ENCODE measurements around the gene ACTR5. TPM values are rescaled to one million over a fixed set of nuclear protein-coding genes. Genes with fewer than 3 reads are reported as not detected.

Gene ACTR5
- total RNA-seq = 1 to 10 TPM; 6.2 to 6.9 TPM
- polyA plus RNA-seq (ENCODE audit: insufficient read length in 6 of 6) = 10 to 100 TPM; 10.5 to 13.6 (median 11.9) TPM
- long read RNA-seq, donor 1, partial matches to known transcripts = 0 of 4 reads
- long read RNA-seq, donor 1, other reads (novel, unspliced or antisense) = 0 of 4 reads
- long read RNA-seq, donor 2, partial matches to known transcripts = 0 of 2 reads
- long read RNA-seq, donor 2, other reads (novel, unspliced or antisense) = 0 of 2 reads
- long read RNA-seq, donor 3, partial matches to known transcripts = 0 of 2 reads
- long read RNA-seq, donor 3, other reads (novel, unspliced or antisense) = 0 of 2 reads
- long read RNA-seq, donor 4, partial matches to known transcripts = 1 of 6 reads
- long read RNA-seq, donor 4, other reads (novel, unspliced or antisense) = 3 of 6 reads
- long read RNA-seq, donor 5, transcript ACTR5-201 (9 exons, 2,565 nt) = major isoform, 5 of 5 reads
- long read RNA-seq, donor 5, partial matches to known transcripts = 0 of 5 reads
- long read RNA-seq, donor 5, other reads (novel, unspliced or antisense) = 0 of 5 reads
- long read RNA-seq, donor 6, partial matches to known transcripts = 0 of 1 reads
- long read RNA-seq, donor 6, other reads (novel, unspliced or antisense) = 0 of 1 reads
- long read RNA-seq, donor 7, partial matches to known transcripts = 0 of 2 reads
- long read RNA-seq, donor 7, other reads (novel, unspliced or antisense) = 0 of 2 reads
- long read RNA-seq, donor 8, partial matches to known transcripts = 0 of 4 reads
- long read RNA-seq, donor 8, other reads (novel, unspliced or antisense) = 0 of 4 reads
- long read RNA-seq, donor 9 = 0 reads
- long read RNA-seq, donor 10, partial matches to known transcripts = 0 of 6 reads
- long read RNA-seq, donor 10, other reads (novel, unspliced or antisense) = 2 of 6 reads
- long read RNA-seq, donor 11, transcript ACTR5-201 (9 exons, 2,565 nt) = major isoform, 5 of 5 reads
- long read RNA-seq, donor 11, partial matches to known transcripts = 0 of 5 reads
- long read RNA-seq, donor 11, other reads (novel, unspliced or antisense) = 0 of 5 reads
- long read RNA-seq, donor 12 = 0 reads

DNA sequence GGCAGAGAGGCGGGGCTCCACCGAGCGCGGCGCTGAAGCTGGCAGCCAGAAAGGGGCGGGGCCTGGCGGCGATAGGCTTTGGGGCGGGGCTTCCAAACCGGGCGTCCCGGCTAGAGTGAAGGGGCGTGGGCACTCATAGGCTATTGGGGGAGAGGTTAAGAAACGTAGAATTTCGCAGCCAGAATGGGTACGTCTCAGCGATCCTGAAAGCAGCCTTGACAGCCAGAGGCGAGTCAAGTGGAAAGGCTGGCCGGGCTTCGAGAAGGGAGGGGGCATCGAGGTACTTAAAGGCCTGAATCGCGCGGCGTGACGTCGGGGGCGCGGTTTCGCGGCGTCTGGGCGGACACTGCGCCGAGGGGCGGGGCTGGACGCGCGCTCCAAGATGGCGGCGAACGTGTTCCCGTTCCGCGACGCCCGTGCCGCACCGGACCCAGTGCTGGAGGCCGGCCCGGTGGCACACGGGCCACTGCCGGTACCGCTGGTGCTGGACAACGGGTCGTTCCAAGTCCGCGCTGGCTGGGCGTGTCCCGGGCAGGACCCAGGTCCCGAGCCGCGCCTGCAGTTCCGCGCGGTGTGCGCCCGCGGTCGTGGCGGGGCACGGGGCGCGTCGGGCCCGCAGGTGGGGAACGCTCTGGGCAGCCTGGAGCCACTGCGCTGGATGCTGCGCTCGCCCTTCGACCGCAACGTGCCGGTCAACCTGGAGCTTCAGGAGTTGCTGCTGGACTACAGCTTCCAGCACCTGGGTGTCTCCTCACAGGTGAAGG is at the start of gene ACTR5:
ACTR5 (plus strand) TSS at position 364 of the 764 bp plus-strand sequence; CDS start at position 383, 19 bp downstream.
- intact Hi-C loops (cut with DNase I) = no loop called here
- DNase-seq (peak; percentile 90 to 99 (median 94)), ATAC-seq (peak; percentile 98)
- Histone ChIP-seq H3K4me3 (peak within 1 kb of the TSS; percentile 95 to 96), H3K27ac (peak within 1 kb of the TSS; percentile 84 to 85), H3K27me3 (peaks cover 0 to 6% of the 10 kb centered on the region in 2 donors), H3K36me3 (peaks cover 0 to 18% of the 10 kb centered on the region in 2 donors), H3K9me3 (no peaks in the 10 kb centered on the region), H3K4me1 (peaks cover 0 to 20% of the 10 kb centered on the region in 2 donors)
- TF ChIP-seq CTCF (IDR thresholded peaks at IDR 0.05) = no peak

- Histone ChIP-seq H3K27ac (no peak overlapping the region), H3K9me3 (no peaks in the 10 kb centered on the region), H3K4me1 (no peaks in the 10 kb centered on the region), H3K36me3 (no peaks in the 10 kb centered on the region), H3K4me3 (no peak overlapping the region), H3K27me3 (peaks cover 0 to 65% of the 10 kb centered on the region in 2 donors)
- ATAC-seq (no peak), DNase-seq (no peak)
- TF ChIP-seq CTCF (IDR thresholded peaks at IDR 0.05) = no peak
- intact Hi-C loops (cut with DNase I) = no loop called here
These were observed 49.7 kb upstream of the ACTR5 start for GRCh38 chr20:38698541-38698940.

DNA sequence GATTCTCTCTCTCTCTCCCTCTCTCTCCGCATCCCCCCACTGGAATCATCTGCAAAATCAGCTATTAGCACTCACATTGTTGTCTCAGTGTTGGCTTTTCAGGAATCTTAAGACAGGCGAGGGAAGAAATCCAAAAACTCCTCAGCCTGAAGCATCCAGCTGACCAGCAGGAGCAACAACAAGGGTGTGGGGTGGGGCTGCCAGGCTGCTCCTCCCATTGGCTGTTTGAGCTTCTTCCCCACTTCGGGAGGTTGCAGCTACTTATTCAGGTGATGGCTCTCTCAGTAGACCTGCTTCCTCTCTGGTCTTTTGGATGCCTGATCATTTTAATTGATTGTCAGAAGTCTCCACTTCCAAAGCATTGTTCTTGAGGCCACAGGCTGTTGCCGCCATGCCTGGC is 48.1 kb upstream of the ACTR5 start:
- Histone ChIP-seq H3K27me3 (peaks cover 0 to 80% of the 10 kb centered on the region in 2 donors), H3K4me1 (no peaks in the 10 kb centered on the region), H3K9me3 (no peaks in the 10 kb centered on the region), H3K27ac (no peak overlapping the region), H3K36me3 (no peaks in the 10 kb centered on the region), H3K4me3 (no peak overlapping the region)
- no peak for DNase-seq
- TF ChIP-seq CTCF (IDR thresholded peaks at IDR 0.05) = no peak
- no peak for ATAC-seq
- intact Hi-C loops (cut with DNase I) = no loop called here

GRCh38 chr20:38700926-38701325 is 47.3 kb upstream of the ACTR5 start:
- ATAC-seq (no peak), DNase-seq (no peak)
- H3K9me3 ChIP-seq = no peaks in the 10 kb centered on the region
- no peak for TF ChIP-seq CTCF (IDR thresholded peaks at IDR 0.05)
- H3K4me3 ChIP-seq = no peak overlapping the region
- intact Hi-C loops (cut with DNase I) = no loop called here
- H3K27me3 ChIP-seq = peaks cover 0 to 84% of the 10 kb centered on the region in 2 donors
- no peaks in the 10 kb centered on the region for H3K36me3 ChIP-seq
- no peak overlapping the region for H3K27ac ChIP-seq
- H3K4me1 ChIP-seq = no peaks in the 10 kb centered on the region
